GM23248 (cell line): ENCODE data around the gene FAM171A2. TPM values are rescaled to one million over a fixed set of nuclear protein-coding genes. Genes with fewer than 3 reads are reported as not detected.
"Not testable (repeated sequence)": the region's sequence is repeated elsewhere in the genome, so short reads cannot be mapped to it uniquely, and the experiment has no call there.

Experiments used
- DNase-seq: peaks from one replicate; pipeline ENCODE4 v3.0.0-alpha.2; 2015
- H2AFZ ChIP-seq: fragments of 200-600 bp; sonication (generic); 2 replicates; pipeline ENCODE4 v1.6.1; 2016; ENCODE audit warnings: antibody characterized with exemption
- H3F3A ChIP-seq: fragments of 200-600 bp; sonication (generic); 2 replicates; pipeline ENCODE4 v1.6.1; 2016; ENCODE audit warnings: mild to moderate bottlenecking, antibody characterized with exemption, mixed run types; ENCODE audit not compliant: insufficient read depth
- H3K27ac ChIP-seq: fragments of 200-600 bp; sonication (generic); 2 replicates; pipeline ENCODE4 v1.5.1; 2016; ENCODE audit warnings: mild to moderate bottlenecking
- H3K27me3 ChIP-seq: fragments of 200-600 bp; sonication (generic); replicated peaks from 2 replicates; pipeline ENCODE4 v1.6.1; 2016; ENCODE audit warnings: mild to moderate bottlenecking; ENCODE audit not compliant: insufficient read depth
- H3K36me3 ChIP-seq: fragments of 200-600 bp; sonication (generic); 2 replicates; pipeline ENCODE4 v1.6.1; 2016; ENCODE audit warnings: low read depth, mild to moderate bottlenecking
- H3K4me1 ChIP-seq: fragments of 200-600 bp; sonication (generic); 2 replicates; pipeline ENCODE4 v1.6.1; 2016; ENCODE audit warnings: mild to moderate bottlenecking; ENCODE audit not compliant: insufficient read depth
- H3K4me2 ChIP-seq: fragments of 200-600 bp; sonication (generic); one replicate; pipeline ENCODE4 v1.6.1; 2016; ENCODE audit warnings: mild to moderate bottlenecking; ENCODE audit not compliant: unreplicated experiment
- H3K4me3 ChIP-seq: fragments of 200-600 bp; sonication (generic); 2 replicates; pipeline ENCODE4 v1.5.1; 2016; ENCODE audit warnings: mild to moderate bottlenecking
- H3K79me2 ChIP-seq: fragments of 200-600 bp; sonication (generic); 2 replicates; pipeline ENCODE4 v1.6.1; 2016; ENCODE audit warnings: mild to moderate bottlenecking; ENCODE audit not compliant: insufficient read depth
- H3K9ac ChIP-seq: fragments of 200-600 bp; sonication (generic); 2 replicates; pipeline ENCODE4 v1.6.1; 2016; ENCODE audit warnings: mild to moderate bottlenecking
- H3K9me2 ChIP-seq: fragments of 200-600 bp; sonication (generic); 2 replicates; pipeline ENCODE4 v1.6.1; 2016; ENCODE audit warnings: mixed run types, mild to moderate bottlenecking, moderate library complexity; ENCODE audit not compliant: insufficient read depth
- H3K9me3 ChIP-seq: fragments of 200-600 bp; sonication (generic); one replicate; pipeline ENCODE4 v1.6.1; 2017; ENCODE audit warnings: low read depth
- H4K20me1 ChIP-seq: fragments of 200-600 bp; sonication (generic); 2 replicates; pipeline ENCODE4 v1.6.0; 2016; ENCODE audit not compliant: insufficient read depth
- EZH2 ChIP-seq: fragments of 200-600 bp; sonication (generic); IDR thresholded peaks from 2 replicates; pipeline ENCODE4 v1.6.1; 2018; ENCODE audit warnings: antibody characterized with exemption, mild to moderate bottlenecking; ENCODE audit not compliant: insufficient read depth, poor library complexity, severe bottlenecking
- EZH2phosphoT487 ChIP-seq: fragments of 200-600 bp; sonication (generic); IDR thresholded peaks from 2 replicates; pipeline ENCODE4 v1.6.1; 2018; ENCODE audit warnings: antibody characterized with exemption, moderate library complexity, mild to moderate bottlenecking, low read depth; ENCODE audit not compliant: insufficient read depth
- WGBS, 2 experiments: methylation state at CpG; one replicate each; pipeline ENCODE4 v1.1.6; 2015 to 2017; ENCODE audit warnings: low lambda C conversion rate in 2 of 2, low coverage in 1 of 2; ENCODE audit errors: missing lambda C conversion rate in 2 of 2; 5-methylcytosine and 5-hydroxymethylcytosine counted together
- in situ Hi-C: fragments of 300-500 bp; cut with MboI; formaldehyde crosslinking; loops from 2 replicates; pipeline ENCODE4 v1.15.0; 2020
- polyA plus RNA-seq: library from polyadenylated mRNA; unstranded; fragments of >200 nt; fragmentation: Nextera tagmentation; extraction: Ambion mirVana; gene quantifications from 2 replicates; pipeline ENCODE4 v1.2.1, GENCODE V29; 2016
- total RNA-seq: library from RNA; depleted of rRNA; stranded (reverse); fragments of >200 nt; shearing (Covaris generic); gene quantifications from 2 replicates; pipeline ENCODE4 v1.2.3, GENCODE V29; 2014

FAM171A2 gene
- total and polyA plus RNA-seq, 2 experiments from 2014 or later: 0.25 to 4.8 TPM

DNA sequence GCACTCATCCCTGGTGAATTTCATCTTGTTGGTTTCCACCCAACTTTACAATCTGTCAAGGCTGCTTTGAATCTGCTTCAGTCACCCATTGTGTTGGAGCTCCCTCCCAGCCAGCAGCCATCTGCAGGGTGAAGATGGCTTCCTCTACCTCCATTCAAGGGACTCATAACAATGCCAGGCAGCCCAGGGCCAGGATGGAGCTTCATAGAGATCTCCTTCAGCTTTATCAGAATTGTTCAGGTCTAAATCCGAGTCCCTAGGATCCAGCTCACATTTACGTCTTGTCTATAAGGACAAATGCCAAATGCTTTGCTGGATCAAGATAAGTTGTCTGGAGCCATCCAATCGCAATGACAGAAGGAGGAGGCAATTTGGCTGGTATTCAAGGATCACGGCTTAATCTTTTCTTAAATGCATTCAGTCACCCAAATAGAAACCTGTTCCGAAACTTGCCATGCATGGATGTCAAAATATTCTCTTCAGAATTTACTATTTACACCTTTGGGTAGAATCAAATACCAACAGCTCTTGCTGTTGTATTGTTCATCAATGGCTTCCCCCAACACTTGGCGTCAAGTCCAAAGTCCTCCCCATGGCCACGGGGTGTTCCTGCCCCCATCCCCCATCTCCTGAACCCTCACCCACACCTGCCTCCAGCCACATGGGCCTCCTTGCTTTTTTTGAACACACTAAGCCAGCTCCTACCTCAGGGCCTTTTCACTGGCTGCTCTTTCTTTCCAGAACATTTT, 3.8 kb upstream of the FAM171A2 start:
- H3K27me3 ChIP-seq: peaks cover 25% of the 10 kb centered on the region
- no peak for TF ChIP-seq EZH2
- no peak for TF ChIP-seq EZH2phosphoT487
- no peaks in the 10 kb centered on the region for H3F3A ChIP-seq
- no peak overlapping the region for H3K27ac ChIP-seq
- in situ Hi-C loops: no loop called here
- no peak overlapping the region for H3K9ac ChIP-seq
- WGBS, 2 experiments: 46 to 47% methylated on average over 6 to 7 of the region's 7 CpGs
- H3K4me1 ChIP-seq: no peaks in the 10 kb centered on the region
- no peak overlapping the region for H2AFZ ChIP-seq
- H3K9me2 ChIP-seq: no peaks in the 10 kb centered on the region
- no peaks in the 10 kb centered on the region for H4K20me1 ChIP-seq
- H3K4me2 ChIP-seq: no peak overlapping the region
- no peaks in the 10 kb centered on the region for H3K9me3 ChIP-seq
- no peak overlapping the region for H3K4me3 ChIP-seq
- no peaks in the 10 kb centered on the region for H3K79me2 ChIP-seq
- no peaks in the 10 kb centered on the region for H3K36me3 ChIP-seq
- no peak for DNase-seq

DNA sequence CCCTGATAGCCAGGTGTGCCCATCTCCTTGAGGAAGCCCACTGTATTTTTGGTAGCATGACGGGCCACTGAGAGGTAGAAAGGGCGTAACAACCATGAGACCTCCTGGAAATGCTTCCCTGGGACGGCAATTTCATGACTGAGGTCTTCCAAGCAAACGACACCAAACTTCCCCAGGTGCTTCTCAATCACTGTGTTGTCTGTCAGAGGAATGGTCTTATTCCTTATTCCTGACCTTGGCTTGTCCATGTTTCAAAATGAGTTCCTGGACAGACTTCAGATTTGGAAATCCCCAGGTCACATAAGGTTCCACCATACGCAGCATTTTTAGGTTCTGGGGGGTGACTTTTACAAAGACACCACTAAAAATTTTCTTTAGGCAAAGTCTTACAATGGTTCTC, 1.4 kb upstream of the FAM171A2 start:
- H3K9me3 ChIP-seq, H3K4me3 ChIP-seq, H2AFZ ChIP-seq, H4K20me1 ChIP-seq, H3K4me1 ChIP-seq, H3K27ac ChIP-seq, DNase-seq, H3K9me2 ChIP-seq, H3K9ac ChIP-seq, H3K79me2 ChIP-seq, H3K36me3 ChIP-seq, H3F3A ChIP-seq, in situ Hi-C loops, H3K4me2 ChIP-seq: not testable (repeated sequence)
- peaks cover 20% of the 10 kb centered on the region for H3K27me3 ChIP-seq
- WGBS, 2 experiments: 82 to 86% methylated on average over 5 of the region's 5 CpGs

DNA sequence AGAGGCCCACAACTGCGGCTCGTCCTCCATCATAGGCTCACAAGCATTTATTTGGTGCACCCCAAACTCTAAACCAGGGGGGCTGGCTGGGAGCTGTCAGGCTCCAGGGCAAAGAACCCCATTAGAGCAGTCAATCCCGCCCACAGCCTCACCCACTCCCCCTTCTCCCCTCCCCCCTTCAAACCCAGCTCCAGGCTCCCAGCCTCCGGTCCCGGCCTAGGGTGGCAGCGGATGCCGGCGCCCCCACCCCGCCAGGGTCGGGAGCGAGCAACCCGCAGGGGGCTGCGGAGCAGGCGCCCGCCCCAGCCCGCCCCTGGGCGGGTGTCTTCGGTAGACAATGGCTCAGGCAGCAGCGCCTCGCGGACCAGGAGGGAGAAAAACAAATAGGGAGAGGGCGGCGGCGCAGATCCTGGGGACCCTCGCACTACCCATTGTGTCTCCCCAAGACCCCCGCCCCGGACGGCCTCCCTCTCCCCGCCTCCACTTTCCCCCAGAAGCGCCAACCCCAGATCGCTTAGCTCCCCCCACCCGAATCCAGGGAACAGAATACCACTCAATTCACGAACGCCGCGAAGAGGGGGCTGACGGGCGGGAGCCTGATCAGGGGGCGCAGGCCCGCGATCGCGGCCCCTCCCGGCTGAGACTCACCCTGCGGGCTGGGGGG, 572 bp downstream of the FAM171A2 start:
- in situ Hi-C loops: no loop called here
- Histone ChIP-seq H4K20me1 (no peaks in the 10 kb centered on the region), H3K9ac (peak overlapping the region; percentile 77), H3F3A (0 out of 2 replicates have a peak, but pooled peaks cover 5% of the 10 kb centered on the region), H3K79me2 (no peaks in the 10 kb centered on the region), H3K9me2 (no peaks in the 10 kb centered on the region), H3K4me3 (peak overlapping the region; percentile 80), H3K4me2 (peak overlapping the region; percentile 92), H3K27me3 (peaks cover 20% of the 10 kb centered on the region; the same call in 1 of the 2 replicates), H3K4me1 (peaks cover 9% of the 10 kb centered on the region; the same call in 1 of the 2 replicates), H3K36me3 (no peaks in the 10 kb centered on the region), H3K27ac (no peak overlapping the region), H3K9me3 (no peaks in the 10 kb centered on the region), H2AFZ (peak overlapping the region; percentile 95)
- peak; percentile 53 for DNase-seq
- TF ChIP-seq EZH2 (no peak), EZH2phosphoT487 (no peak)
- WGBS, 2 experiments: 3 to 4% methylated on average over 18 to 44 of the region's 45 CpGs

DNA sequence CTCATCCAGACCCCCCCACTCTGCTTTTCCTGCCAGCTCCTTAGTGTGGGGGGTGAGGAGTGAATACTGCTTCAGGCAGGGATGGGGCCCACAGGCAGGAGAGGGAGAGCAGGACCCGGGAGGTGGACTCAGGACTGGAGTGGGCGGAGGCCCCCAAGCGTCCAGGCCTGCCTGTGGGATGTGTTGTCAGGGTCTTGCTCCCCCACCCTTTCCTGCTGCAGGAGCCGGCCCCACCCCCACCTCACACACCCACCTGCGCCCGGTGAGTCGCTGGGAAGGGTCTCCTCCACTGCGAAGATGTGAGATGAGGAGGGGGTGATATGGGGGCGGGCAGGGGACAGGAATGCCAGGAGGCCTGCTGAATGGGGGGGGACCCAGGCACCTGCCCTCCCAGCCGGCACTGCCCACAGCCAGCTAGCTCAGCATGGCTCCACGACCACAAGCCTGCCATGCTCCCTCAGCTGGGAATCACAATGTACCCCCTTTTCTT, 1.1 kb downstream of the FAM171A2 start:
- H3K9me3 ChIP-seq: no peaks in the 10 kb centered on the region
- H3K9me2 ChIP-seq: no peaks in the 10 kb centered on the region
- H2AFZ ChIP-seq: peak overlapping the region; percentile 95; the same call in 1 of the 2 replicates
- H3K36me3 ChIP-seq: no peaks in the 10 kb centered on the region
- no peaks in the 10 kb centered on the region for H3K79me2 ChIP-seq
- DNase-seq: peak; percentile 16
- H3K4me1 ChIP-seq: peaks cover 9% of the 10 kb centered on the region; the same call in 1 of the 2 replicates
- H3K9ac ChIP-seq: no peak overlapping the region; the same call in 1 of the 2 replicates
- no peaks in the 10 kb centered on the region for H4K20me1 ChIP-seq
- TF ChIP-seq EZH2phosphoT487 (no peak), EZH2 (no peak)
- peak overlapping the region; percentile 80 for H3K4me3 ChIP-seq
- in situ Hi-C loops: no loop called here
- 16 to 29% methylated on average over 4 to 11 of the region's 11 CpGs for WGBS, 2 experiments
- H3K27me3 ChIP-seq: peaks cover 17% of the 10 kb centered on the region; the same call in 1 of the 2 replicates
- H3F3A ChIP-seq: 0 out of 2 replicates have a peak, but pooled peaks cover 5% of the 10 kb centered on the region
- H3K27ac ChIP-seq: no peak overlapping the region
- peak overlapping the region; percentile 92 for H3K4me2 ChIP-seq
